Activated CD4-positive, alpha-beta T cell treated with anti-CD3 and anti-CD28 coated beads, Interleukin-2, Interleukin-6, amounts not matched to agents 100 ng/mL and 50 ng/mL, durations not matched to agents 16 hours and 8 hours (primary cell): ENCODE results near the gene IFI44L.
A peak's percentile ranks its signal among the peaks of the same experiment; 100 is the strongest.

Source experiments
- DNase-seq: peaks from one replicate; pipeline ENCODE4 v3.0.0-alpha.2; 2020

IFI44L gene

DNA sequence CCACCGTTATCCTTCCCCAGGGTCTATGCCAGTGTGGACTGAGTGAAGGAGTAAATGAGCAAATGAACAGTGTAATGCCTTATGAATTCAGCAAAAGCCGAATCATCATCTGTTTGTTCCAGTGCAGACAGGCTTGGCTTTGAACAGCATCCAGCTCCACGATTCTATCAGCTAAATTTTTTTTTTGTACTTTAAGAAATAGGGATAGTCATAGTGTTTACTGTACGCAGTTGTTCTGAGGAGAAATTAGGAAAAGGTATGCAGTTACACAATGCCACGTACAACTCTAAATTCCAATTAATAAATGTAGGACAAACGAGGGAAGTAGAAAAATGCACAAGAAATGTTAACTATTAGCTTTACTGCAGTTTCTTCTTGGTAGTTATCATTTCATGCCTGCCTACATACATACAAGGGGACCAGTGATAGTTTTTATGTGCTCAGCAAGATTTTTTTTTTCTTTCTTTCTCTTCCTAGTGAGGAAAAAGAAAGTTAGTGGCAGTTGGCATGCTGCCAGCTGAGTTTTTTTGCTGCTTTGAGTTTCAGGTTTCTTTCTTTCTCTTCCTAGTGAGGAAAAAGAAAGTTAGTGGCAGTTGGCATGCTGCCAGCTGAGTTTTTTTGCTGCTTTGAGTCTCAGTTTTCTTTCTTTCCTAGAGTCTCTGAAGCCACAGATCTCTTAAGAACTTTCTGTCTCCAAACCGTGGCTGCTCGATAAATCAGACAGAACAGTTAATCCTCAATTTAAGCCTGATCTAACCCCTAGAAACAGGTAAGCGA lies at the start of gene IFI44L:
Gene IFI44L (plus strand): TSS at position 646 of the 777 bp plus-strand sequence. CDS start 7,468 bp downstream, outside the sequence.
- peak; percentile 45 for DNase-seq

DNA sequence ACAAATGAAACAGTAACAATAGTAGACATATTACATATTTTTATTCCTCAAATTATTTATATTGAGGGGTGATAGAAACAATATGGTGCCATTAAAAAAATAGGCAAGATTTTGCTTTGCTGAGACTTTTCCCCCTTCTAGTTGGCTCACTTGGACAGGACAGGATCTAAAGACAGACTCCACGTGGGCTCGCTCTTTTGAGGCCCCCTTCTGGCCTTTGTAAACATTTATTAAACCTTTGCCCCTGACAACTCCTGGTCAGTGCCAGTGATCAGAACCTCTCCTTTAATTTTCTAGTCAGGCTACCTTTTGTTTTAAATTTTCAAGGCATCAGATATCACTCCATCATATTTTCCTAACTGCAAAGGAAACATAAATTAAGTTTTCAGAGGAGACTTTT lies 49.7 kb upstream of the IFI44L start:
- DNase-seq, result no peak

DNA sequence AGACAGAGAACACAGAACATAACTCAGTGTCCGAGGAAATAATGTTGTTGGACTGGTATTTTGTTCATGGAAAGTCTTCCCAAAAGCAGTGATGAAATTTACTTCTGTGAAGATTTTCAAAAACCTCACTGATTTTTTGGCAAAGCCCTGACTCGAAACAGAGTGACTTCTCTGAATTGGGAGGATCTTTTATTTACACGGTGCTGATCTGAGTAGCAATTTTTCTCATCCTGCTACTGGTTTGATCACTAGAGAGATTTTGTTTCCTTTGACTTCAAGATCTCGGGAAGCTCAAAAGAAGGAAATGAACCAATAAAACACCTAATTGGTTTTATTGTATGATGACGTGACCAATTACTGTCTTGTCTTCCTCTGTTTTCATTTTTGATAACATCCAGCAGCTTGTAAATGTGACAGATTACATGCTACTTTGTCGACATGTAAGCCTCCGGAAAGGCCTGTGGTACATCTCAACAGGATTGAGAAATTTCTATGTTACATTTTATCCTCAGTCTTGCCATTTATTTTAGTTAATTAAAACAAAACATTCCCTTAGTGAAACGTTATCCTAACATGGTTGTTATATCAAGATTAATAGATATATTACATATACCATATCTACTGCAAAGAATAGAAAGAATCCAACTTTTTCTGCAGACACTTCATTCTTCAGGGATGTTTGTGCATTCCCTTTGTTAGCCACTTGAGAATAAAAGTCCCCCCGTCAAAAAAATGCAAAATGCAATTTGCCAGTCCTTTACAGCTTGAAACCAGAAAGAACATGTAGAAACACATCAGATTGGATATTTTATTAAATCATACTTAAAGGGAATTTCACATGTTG lies 42.8 kb upstream of the IFI44L start:
- no peak for DNase-seq

- DNase-seq, result no peak
These were observed 33.7 kb upstream of the IFI44L start for GRCh38 chr1:78586572-78586971.

DNA sequence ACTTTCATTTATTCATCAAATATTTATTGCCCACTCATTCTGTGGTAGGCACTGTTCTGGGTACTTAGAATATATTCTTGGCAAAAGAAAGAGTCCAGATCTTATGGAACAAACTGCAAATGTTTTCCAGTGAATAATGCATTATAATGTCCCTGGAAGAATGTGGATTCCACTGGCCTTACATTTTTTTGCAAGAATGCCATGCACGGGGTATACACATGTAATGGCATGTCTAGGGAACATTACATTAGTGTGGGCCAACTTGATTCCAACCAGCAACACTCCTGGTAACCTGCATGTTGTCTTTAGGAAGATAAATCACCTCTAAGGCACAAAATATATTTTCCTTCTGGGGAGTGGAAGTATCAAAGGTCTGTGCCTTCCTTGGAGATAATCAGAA lies 33.0 kb upstream of the IFI44L start:
- DNase-seq, result no peak

DNA sequence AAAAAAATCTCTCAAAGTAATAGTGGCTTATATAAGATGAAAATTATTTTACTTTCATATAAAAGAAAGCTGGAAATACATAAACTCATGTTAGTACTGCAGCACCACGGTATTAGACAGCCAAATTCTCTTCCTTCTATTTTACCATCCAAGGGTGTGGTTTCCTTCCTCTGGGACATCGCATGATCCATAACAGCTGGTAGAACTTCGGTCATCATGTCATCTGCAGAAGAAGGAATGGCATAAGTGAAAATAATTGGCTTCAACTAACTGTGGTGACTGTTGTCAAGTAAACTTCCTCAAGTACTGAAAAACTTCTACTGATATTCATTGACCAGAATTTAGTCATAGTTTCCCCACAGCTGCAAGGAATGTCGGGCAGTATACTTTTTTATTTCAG lies 28.3 kb upstream of the IFI44L start:
- DNase-seq, result no peak

DNA sequence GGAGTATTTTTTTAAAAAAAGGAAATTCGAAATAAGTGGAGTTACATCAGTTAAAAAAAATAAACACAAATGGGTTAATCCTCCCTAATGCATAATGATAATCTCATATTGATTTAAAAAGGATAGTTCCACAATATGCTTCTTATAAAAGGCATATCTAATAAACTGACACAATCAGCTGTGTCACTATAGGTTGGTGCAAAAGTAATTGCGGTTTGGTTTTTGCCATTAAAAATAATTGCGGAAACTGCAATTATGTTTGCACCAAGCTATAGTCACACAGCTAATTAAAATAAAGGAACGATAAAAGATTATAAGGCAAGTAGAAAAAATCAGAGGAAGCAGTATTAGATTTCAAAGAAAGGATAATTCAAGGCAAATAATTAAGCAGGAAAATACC lies 21.0 kb upstream of the IFI44L start:
- no peak for DNase-seq

GRCh38 chr1:78601068-78601467 lies 19.2 kb upstream of the IFI44L start:
- no peak for DNase-seq

GRCh38 chr1:78603206-78603605 lies 17.0 kb upstream of the IFI44L start:
- no peak for DNase-seq

DNA sequence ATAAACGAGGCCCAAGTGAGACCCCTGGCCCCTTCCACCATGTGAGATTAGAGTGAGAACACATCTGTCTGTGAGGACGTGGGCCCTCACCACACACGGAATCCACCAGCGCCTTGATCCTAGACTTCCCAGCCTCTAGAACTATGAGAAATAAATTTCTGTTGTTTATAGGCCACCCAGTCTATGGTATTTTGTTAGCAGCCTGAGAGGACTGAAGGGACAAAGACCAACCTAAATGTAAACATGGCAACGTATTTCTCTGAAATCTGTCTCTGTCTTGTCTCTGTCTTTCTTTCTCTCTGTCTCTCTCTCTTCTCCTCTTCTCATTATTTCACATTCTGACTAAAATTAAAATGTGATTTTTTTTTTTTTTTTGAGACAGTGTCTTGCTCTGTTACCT lies 15.6 kb upstream of the IFI44L start:
- DNase-seq, result no peak

DNA sequence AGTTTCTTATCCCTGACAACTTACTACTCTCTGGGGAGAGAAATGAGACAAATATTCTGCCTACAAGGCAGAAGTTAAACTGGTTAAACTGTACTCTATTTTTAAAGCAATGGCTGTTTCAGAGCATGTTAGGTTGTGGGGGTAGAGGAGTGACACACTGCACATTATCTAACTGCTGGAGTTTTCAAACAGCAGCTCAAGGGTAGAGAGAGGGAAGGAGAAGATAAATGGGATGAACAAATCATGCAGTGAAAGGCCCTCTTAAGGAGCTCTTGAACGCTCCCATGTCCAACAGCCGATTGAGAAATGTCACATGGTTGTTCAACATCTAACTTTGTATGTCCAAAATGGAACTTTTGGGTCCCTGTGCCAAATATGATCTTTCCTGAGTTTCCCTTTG lies 14.0 kb upstream of the IFI44L start:
- no peak for DNase-seq

GRCh38 chr1:78607334-78607927 lies 12.8 kb upstream of the IFI44L start:
- DNase-seq, result no peak

DNA sequence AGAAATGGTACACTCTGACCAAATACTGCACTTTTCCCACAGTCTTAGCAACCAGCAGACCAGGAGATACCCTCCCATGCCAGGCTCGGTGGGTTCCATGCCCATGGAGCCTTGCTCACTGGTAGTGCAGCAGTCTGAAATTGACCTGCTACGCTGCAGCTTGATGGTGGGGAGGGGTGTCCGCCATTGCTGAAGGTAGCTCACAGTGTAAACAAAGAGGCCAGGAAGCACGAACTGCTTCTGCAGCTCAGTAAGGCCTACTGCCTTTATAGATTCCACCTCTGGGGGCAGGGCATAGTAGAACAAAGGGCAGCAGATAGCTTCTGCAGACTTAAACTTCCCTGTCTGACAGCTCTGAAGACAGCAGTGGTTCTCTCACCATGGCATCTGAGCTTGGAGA lies 12.3 kb upstream of the IFI44L start:
- DNase-seq, result no peak

DNA sequence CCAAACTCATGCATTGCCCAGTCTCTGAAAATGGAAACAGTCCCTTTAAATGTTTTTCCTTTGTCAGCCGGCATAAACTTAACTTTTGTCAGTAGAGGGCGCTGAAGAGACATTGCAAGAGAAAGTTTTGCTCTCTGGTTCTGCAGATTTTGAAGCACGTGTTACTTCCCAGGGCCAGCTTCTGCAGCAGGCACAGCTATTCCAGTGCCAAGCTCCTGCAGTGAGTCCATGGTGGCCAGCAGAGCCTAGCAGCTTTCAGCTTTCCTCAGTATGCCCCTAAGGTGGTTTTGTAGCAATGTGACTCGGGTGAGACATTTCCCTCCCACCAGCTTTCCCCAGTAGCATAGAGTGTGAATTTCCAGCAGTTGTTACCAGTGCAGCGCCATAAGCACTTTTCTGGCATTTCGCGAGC lies 2.6 kb upstream of the IFI44L start:
- DNase-seq, result peak; percentile 81

- no peak for DNase-seq
These were observed 1.2 kb upstream of the IFI44L start for GRCh38 chr1:78619032-78619431.

DNA sequence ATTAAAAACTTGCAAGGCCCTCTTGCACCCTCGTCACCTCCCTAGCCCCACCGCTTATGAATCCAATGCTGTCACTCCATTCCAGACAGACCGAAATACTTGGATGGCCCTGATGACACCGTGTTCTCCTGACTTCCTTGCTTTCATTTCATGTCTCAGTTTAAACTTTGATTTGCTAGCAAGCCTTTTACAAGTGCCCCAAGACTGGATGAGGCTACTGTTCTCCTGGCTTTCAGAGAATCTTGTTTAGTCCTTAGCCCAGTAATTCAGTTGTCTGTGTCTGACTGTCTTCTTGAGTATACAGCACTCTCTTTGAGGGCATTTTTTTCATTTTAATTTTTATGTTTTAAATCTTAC lies 824 bp upstream of the IFI44L start:
- no peak for DNase-seq

GRCh38 chr1:78620666-78621065 lies 418 bp downstream of the IFI44L start:
- no peak for DNase-seq

- no peak for DNase-seq
These were observed 2.3 kb downstream of the IFI44L start for GRCh38 chr1:78622548-78622947.

- DNase-seq, result no peak
These were observed 3.8 kb downstream of the IFI44L start for GRCh38 chr1:78624035-78624434.

GRCh38 chr1:78627321-78627720 lies 7.1 kb downstream of the IFI44L start:
- DNase-seq, result no peak

- DNase-seq, result no peak
These were observed 10.4 kb downstream of the IFI44L start for GRCh38 chr1:78630600-78630999.

DNA sequence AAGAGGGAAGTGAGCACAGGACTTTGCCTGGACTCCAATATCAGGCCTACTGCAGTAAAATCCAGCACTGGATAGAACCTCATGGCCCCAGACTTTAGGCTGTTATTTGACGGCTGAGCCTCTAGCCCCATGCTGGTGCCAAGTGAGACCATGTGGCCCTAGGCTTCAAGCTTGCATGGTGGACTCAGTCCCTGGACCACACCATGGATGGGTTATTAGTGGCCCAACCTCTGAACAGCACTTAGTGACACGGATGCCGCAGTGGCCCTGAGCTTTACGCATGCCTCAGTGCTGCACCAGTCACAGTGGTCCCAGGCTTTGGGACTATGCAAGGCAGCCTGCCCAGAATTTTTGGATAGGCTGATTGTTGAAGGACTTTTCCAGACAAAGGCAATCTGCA lies 13.0 kb downstream of the IFI44L start:
- no peak for DNase-seq

DNA sequence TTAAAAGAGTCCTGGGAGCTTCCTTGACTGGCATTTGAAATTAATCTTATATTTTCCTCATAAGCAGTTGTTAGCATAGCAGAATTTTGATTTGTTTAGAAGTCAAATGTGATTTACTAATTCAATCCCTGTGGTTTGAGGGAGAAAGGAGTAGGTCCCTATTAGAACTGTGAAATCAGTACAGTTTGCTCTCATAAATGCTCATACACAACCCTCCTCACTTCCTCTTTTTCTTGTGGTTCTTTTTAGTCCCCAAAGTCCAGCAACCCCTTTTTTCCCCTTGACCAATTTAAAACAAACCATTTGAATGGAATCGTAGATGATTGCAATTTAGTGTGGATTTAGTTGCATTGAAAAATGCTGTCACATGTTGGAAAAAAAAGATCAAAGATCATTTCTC lies 20.2 kb downstream of the IFI44L start:
- DNase-seq, result no peak

DNA sequence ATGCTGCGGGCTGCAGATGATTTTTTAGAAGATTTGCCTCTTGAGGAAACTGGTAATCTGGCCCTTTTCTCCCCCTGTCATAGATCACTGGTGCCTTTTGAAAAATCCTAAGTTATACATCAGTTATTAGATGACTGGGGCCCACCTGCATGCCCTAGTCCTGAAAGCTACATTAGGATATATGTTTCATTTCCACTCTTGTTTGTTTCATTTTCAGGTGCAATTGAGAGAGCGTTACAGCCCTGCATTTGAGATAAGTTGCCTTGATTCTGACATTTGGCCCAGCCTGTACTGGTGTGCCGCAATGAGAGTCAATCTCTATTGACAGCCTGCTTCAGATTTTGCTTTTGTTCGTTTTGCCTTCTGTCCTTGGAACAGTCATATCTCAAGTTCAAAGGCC lies 21.3 kb downstream of the IFI44L start:
- no peak for DNase-seq
